Measurements from ENCODE around the gene CNNM4.

CNNM4 gene

GRCh38 chr2:96825057-96825456, 64.4 kb downstream of the CNNM4 start:
- no peak for TF ChIP-seq CTCF (IDR thresholded peaks at IDR 0.05)
- DNase-seq (ENCODE audit: low spot score): no peak
- Histone ChIP-seq H3K4me3 (no peak overlapping the region), H3K27ac (no peak overlapping the region)

DNA sequence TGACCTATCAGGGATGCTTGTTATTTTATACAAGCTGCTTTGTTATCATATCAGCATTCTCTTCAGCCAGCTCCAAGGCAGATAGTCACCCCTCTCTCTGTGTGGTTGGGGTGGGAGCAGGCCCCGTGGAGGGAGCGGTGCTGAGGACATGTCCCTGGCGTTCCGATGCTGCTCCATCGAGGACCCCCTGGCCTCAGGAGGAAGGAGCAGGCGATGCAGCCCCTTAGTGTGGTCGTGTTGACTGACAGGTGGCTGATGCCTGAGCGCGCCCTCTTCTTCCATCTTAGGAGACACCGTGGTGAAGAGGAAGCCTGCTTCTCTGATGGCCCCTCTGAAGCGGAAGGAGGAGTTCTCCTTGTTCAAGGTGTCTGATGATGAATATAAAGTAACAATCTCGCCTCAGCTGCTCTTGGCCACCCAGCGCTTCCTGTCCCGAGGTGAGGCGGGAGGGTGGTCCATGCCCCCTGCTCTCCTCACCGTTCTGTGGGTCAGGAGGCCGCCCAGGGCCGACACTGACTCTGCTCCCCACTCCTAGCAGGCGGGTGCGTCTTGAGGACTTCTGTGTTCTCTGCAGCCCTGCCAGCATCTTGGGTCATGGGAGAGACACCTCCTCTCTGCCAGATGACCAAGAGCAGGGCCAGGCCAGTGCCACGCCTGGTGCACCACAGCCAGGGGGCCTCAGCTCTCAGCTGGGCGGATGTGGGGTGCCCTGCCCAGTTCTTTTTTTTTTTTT, 66.0 kb downstream of the CNNM4 start:
- no peak for TF ChIP-seq CTCF (IDR thresholded peaks at IDR 0.05)
- H3K27ac ChIP-seq: no peak overlapping the region
- no peak for DNase-seq (ENCODE audit: low spot score)
- no peak overlapping the region for H3K4me3 ChIP-seq

- Histone ChIP-seq H3K27ac (no peak overlapping the region), H3K4me3 (no peak overlapping the region)
- no peak for DNase-seq (ENCODE audit: low spot score)
- TF ChIP-seq CTCF (IDR thresholded peaks at IDR 0.05): no peak
Observed at GRCh38 chr2:96828436-96828835, 67.7 kb downstream of the CNNM4 start.

DNA sequence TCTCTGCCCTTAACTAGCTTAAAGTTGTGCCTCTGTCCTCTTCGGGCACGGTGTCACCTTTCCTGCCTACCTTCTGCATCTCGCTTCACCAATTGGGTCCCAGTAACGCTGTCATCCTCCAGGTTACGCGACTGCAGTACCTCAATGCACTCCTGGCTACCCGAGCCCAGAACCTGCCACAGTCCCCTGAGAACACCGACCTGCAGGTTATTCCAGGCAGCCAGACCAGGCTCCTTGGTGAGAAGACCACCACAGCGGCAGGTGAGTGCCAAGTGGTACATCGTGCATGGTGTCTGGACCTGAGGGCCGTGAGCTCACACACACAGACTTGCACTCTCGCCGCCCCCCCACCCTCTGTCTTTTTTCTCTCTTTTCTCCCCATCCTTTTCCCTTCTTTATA, 68.2 kb downstream of the CNNM4 start:
- H3K4me3 ChIP-seq: no peak overlapping the region
- DNase-seq (ENCODE audit: low spot score): no peak
- no peak overlapping the region for H3K27ac ChIP-seq
- no peak for TF ChIP-seq CTCF (IDR thresholded peaks at IDR 0.05)

GRCh38 chr2:96830044-96830562, 69.4 kb downstream of the CNNM4 start:
- H3K27ac ChIP-seq: no peak overlapping the region
- H3K4me3 ChIP-seq: no peak overlapping the region
- no peak for DNase-seq (ENCODE audit: low spot score)
- TF ChIP-seq CTCF (IDR thresholded peaks at IDR 0.05): no peak

DNA sequence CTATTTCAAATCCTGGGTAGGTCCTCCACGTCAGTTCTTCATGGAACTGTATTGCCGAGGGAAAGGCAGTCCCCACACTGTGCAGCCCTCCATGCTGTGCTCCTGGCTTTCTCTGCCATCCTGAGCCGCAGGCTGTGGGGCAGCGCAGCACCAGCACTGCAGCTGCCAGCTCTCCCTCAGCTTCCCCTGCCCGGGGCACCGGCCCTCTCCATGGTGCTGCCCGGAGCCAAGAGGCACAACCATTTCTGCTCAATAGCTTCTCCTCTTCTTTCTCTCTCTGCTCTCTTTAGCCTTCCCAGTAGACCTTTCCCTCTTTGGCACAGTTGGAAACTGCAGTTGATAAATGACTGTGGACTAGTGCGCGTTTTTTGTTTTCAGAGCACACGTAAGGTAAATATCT, 71.0 kb downstream of the CNNM4 start:
- H3K4me3 ChIP-seq: no peak overlapping the region
- no peak for DNase-seq (ENCODE audit: low spot score)
- H3K27ac ChIP-seq: no peak overlapping the region
- TF ChIP-seq CTCF (IDR thresholded peaks at IDR 0.05): no peak

DNA sequence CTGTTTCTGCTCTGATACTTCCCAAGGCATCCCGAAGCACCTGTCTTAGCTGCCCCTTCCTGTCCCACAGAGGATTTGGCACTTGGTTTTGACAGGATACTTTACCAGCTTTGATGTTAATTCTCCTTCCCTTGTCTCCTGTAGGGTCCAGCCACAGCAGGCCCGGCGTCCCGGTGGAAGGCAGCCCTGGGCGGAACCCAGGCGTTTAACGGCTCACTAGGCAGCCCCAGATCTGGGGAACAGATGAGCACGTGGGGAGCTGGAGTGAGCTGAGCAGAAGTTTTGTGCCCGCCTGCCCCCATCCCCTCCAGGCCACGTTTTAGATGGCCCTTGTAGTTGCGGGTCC, 71.7 kb downstream of the CNNM4 start:
- Histone ChIP-seq H3K27ac (peak overlapping the region in 1 of 2 donors; percentile 29), H3K4me3 (no peak overlapping the region)
- no peak for DNase-seq (ENCODE audit: low spot score)
- TF ChIP-seq CTCF (IDR thresholded peaks at IDR 0.05): no peak
